Thoracic aorta (tissue), 2 donors: ENCODE measurements around the gene MTMR2. TPM values are rescaled to one million over a fixed set of nuclear protein-coding genes. Genes with fewer than 3 reads are reported as not detected.
A peak's percentile ranks its signal among the peaks of the same experiment; 100 is the strongest.

Experiments used
- ATAC-seq: fragments of 150-250 bp; one replicate; pipeline ENCODE4 v1.8.0; 2017; ENCODE audit warnings: low read depth; ENCODE audit not compliant: insufficient number of reproducible peaks, low FRiP score
- DNase-seq: peaks from one replicate; pipeline ENCODE4 v3.0.0-alpha.2; 2020; ENCODE audit warnings: low spot score
- H3K27ac ChIP-seq, 2 donors: fragments of 200-600 bp; sonication (generic); 1 replicate in 1 of 2; 2 replicates in 1 of 2; pipeline ENCODE4 v1.5.1; 2016; ENCODE audit warnings: mild to moderate bottlenecking in 2 of 2, moderate library complexity in 2 of 2
- H3K27me3 ChIP-seq: fragments of 200-600 bp; sonication (generic); replicated peaks from 2 replicates; pipeline ENCODE4 v1.6.0; 2016; ENCODE audit warnings: mild to moderate bottlenecking; ENCODE audit not compliant: insufficient read depth
- H3K36me3 ChIP-seq: fragments of 200-600 bp; sonication (generic); one replicate; pipeline ENCODE4 v1.5.1; 2016
- H3K4me1 ChIP-seq, 2 donors: fragments of 200-600 bp; sonication (generic); 1 replicate in 1 of 2; 2 replicates in 1 of 2; pipeline versions ENCODE4 v1.5.1 to v1.6.0; 2016; ENCODE audit warnings: low read depth in 2 of 2, mild to moderate bottlenecking in 1 of 2; ENCODE audit not compliant: control insufficient read depth in 1 of 2
- H3K4me3 ChIP-seq: fragments of 200-600 bp; sonication (generic); 2 replicates; pipeline ENCODE4 v1.5.1; 2016; ENCODE audit warnings: mild to moderate bottlenecking
- H3K9me3 ChIP-seq: fragments of 200-600 bp; sonication (generic); 2 replicates; pipeline ENCODE4 v1.5.1; 2016
- CTCF ChIP-seq: fragments of 200-600 bp; sonication (generic); IDR thresholded peaks from one replicate; pipeline ENCODE4 v1.5.1; 2019; ENCODE audit warnings: antibody characterized with exemption
- total RNA-seq, 2 donors: library from RNA; depleted of rRNA; stranded (reverse); fragments of >200 nt; gene quantifications; one replicate each; pipeline versions ENCODE4 v1.1.0 to v1.2.3, GENCODE V29; 2016

Gene MTMR2
- total RNA-seq, 2 donors from 2014 or later: 38.2 to 38.9 TPM

- Histone ChIP-seq H3K4me1 (peaks cover 5 to 23% of the 10 kb centered on the region in 2 donors), H3K4me3 (no peak overlapping the region), H3K27ac (no peak overlapping the region), H3K36me3 (no peaks in the 10 kb centered on the region), H3K27me3 (no peaks in the 10 kb centered on the region), H3K9me3 (no peaks in the 10 kb centered on the region)
- TF ChIP-seq CTCF: no peak
- no peak for DNase-seq
- no peak for ATAC-seq
These were observed 130.8 kb downstream of the MTMR2 start for GRCh38 chr11:95793116-95793515.

- no peak overlapping the region for H3K4me3 ChIP-seq
- H3K27me3 ChIP-seq: no peaks in the 10 kb centered on the region
These were observed 131.2 kb downstream of the MTMR2 start for GRCh38 chr11:95792700-95793099.

GRCh38 chr11:95792200-95792599 lies 131.7 kb downstream of the MTMR2 start:
- Histone ChIP-seq H3K27ac (no peak overlapping the region), H3K9me3 (no peaks in the 10 kb centered on the region), H3K4me1 (peaks cover 5 to 28% of the 10 kb centered on the region in 2 donors), H3K27me3 (no peaks in the 10 kb centered on the region), H3K4me3 (no peak overlapping the region), H3K36me3 (peaks cover 2% of the 10 kb centered on the region)
- DNase-seq: no peak
- no peak for ATAC-seq
- no peak for TF ChIP-seq CTCF

More at GRCh38 chr11:95792700-95793099, 131.2 kb downstream of the MTMR2 start:
- Histone ChIP-seq H3K4me1 (peaks cover 5 to 27% of the 10 kb centered on the region in 2 donors), H3K27ac (no peak overlapping the region), H3K36me3 (no peaks in the 10 kb centered on the region), H3K9me3 (no peaks in the 10 kb centered on the region)
- DNase-seq (no peak), ATAC-seq (no peak)
- no peak for TF ChIP-seq CTCF

GRCh38 chr11:95791709-95792033 lies 132.2 kb downstream of the MTMR2 start:
- Histone ChIP-seq H3K27ac (no peak overlapping the region), H3K4me3 (peak overlapping the region; percentile 82), H3K4me1 (peaks cover 5 to 28% of the 10 kb centered on the region in 2 donors), H3K36me3 (peaks cover 5% of the 10 kb centered on the region), H3K9me3 (no peaks in the 10 kb centered on the region), H3K27me3 (no peaks in the 10 kb centered on the region)
- DNase-seq (no peak), ATAC-seq (no peak)
- TF ChIP-seq CTCF: no peak

GRCh38 chr11:95790933-95791708 lies 132.8 kb downstream of the MTMR2 start:
- ATAC-seq (no peak), DNase-seq (peak; percentile 30)
- H3K27ac ChIP-seq: peak overlapping the region; percentile 98 to 99
- TF ChIP-seq CTCF: no peak
- no peaks in the 10 kb centered on the region for H3K9me3 ChIP-seq
- no peaks in the 10 kb centered on the region for H3K27me3 ChIP-seq
- peaks cover 5 to 28% of the 10 kb centered on the region in 2 donors for H3K4me1 ChIP-seq
- H3K4me3 ChIP-seq: peak overlapping the region; percentile 82
- H3K36me3 ChIP-seq: peaks cover 9% of the 10 kb centered on the region
